Stimulated activated CD8-positive, alpha-beta memory T cell treated with anti-CD3 and anti-CD28 coated beads, Interleukin-12 subunit alpha, Interleukin-12 subunit beta, amount 100 ng/mL, for 1 hour (primary cell): ENCODE measurements around the gene OAS3.
"Not testable (repeated sequence)": the region's sequence is repeated elsewhere in the genome, so short reads cannot be mapped to it uniquely, and the experiment has no call there.

Source experiments
- DNase-seq: peaks from one replicate; pipeline ENCODE4 v3.0.0-alpha.2; 2020; ENCODE audit warnings: low read depth

Gene OAS3

GRCh38 chr12:112980491-112981158, 42.4 kb downstream of the OAS3 start:
- DNase-seq: no peak

GRCh38 chr12:112985642-112986290, 47.5 kb downstream of the OAS3 start:
- DNase-seq: no peak

GRCh38 chr12:112986291-112986800, 48.1 kb downstream of the OAS3 start:
- DNase-seq: no peak

- no peak for DNase-seq
Observed at GRCh38 chr12:112987561-112987960, 49.3 kb downstream of the OAS3 start.

DNA sequence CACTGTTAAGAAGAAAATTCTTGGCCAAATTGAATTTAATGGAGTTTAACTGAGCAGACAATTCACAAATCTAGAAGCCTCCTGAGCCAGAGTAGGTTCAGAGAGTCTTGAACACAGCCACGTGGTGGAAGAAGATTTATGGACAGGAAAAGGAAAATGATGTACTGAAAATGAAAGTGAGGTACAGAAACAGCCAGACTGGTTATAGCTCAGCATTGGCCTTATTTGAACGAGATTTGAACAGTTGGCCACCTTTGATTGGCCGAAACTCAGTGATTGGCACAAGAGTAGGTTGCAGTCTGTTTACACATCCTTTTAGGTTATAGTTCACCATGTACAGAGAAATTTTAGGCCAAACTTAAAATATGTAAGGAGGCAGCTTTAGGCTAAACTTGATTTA, 50.0 kb downstream of the OAS3 start:
- no peak for DNase-seq

GRCh38 chr12:112988823-112989385, 50.6 kb downstream of the OAS3 start:
- DNase-seq: not testable (repeated sequence)

GRCh38 chr12:112989806-112990205, 51.5 kb downstream of the OAS3 start:
- DNase-seq: no peak

GRCh38 chr12:112992541-112993398, 54.5 kb downstream of the OAS3 start:
- DNase-seq: no peak

- DNase-seq: no peak
Observed at GRCh38 chr12:112995008-112995407, 56.7 kb downstream of the OAS3 start.

DNA sequence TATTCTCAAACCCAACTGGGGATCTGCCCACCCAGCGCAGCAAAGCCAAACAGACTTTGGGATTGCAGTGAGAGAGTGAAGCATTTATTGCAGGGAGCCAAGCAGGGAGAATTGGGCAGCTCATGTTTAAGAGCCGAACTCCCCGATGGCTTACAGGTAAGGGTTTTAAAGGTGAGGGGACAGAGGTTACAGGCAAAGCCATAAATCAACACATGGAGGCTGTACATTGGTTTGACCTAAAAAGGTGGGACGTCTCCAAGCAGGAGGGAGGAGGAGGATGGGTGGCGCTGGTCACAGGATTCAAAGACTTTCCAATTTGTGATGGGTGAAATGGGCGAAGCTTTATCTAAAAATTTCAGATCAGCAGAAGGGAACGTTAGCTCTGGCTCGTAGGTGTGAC, 58.2 kb downstream of the OAS3 start:
- DNase-seq: no peak

DNA sequence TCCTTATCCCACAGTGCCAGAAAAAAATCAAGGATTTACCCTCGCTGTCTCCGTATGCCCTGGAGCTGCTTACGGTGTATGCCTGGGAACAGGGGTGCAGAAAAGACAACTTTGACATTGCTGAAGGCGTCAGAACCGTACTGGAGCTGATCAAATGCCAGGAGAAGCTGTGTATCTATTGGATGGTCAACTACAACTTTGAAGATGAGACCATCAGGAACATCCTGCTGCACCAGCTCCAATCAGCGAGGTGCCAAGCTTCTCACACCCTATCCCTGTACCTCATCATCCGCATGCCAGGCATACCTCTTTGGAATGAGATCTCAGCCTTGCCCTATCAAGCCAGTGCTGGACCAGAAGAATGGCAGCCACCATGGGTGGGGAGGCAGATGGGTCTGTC, 59.2 kb downstream of the OAS3 start:
- DNase-seq: no peak

DNA sequence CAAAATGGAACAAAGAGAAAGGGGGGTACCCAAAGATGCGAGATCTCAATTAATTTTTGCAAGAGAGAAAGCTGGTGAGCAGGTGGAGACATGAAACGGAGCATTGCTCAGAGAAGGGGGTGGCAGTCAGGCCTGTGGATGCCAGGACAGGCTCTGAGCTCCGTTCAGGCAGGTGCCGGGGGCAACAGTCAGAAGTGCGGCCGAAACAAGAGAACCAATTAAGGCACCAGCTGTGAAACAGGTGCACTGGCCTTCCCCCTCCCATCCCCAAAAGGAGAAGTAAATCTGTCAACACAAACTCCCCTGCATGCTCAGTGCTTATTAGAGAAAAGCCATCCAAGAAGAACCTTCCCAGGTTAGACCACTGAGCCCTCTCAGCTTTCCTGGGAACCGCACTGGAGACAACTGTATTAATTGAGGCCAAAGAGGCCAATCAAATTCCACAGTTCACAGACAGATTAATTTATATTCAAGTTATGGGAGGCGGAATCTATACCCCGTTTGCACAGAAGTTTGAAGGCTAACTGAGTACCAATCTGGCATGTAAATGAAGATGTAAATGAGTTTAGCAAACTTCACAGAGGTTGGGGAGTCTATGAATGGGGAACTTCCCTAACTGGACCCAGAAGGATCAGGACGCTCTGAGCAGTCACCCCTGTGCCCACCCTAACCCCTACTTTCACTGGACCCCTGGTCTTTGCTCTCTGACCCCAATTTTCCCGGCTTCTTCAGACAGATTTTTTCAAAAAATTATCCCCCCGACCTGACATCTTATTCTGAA, 60.9 kb downstream of the OAS3 start:
- no peak for DNase-seq

DNA sequence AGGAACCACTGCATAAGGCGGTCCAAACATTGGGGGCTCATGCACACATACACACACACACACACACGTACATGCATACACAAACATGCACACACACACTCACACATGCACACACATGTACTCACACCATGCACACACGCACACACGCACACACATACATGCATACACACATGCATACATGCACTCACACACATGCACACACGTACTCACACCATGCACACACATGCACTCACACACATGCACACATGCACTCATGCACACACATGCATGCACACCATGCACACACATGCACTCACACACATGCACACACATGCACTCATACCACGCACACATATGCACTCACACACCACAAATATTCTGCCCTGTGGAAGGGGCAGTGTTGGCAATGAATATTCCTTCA, 62.2 kb downstream of the OAS3 start:
- DNase-seq: no peak

DNA sequence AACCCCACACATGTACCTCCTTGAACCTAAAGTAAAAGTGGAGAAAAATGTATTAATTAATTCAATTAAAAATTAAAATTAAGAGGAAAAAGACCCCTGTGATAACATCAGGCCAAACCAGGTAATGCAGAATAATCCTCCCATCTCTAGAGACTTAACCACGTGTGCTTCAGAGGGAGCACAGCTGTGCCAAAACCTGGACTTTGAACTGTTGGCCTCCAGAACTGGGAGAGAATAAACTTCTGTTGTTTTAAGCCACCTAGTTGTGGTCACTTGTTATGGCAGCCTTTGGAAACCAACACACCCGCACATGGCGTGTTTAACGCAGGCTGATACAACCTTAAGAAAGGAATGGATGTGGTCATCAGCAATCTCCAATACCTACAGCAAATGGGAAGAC, 63.9 kb downstream of the OAS3 start:
- no peak for DNase-seq

DNA sequence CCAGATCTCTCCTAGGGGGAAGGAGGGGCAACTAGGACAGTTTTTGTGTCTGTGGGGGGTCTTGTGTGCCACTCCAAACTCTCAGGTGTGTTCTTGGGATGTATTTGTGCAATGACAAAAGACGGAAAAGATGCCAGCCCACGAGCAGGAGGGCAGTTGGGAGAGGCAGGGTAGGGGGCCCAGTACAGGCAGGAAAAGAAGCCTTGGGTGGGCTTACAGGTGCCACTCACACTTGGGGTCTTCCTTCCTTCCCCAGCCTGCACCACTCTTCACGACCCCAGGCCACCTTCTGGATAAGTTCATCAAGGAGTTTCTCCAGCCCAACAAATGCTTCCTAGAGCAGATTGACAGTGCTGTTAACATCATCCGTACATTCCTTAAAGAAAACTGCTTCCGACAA, 64.4 kb downstream of the OAS3 start:
- DNase-seq: no peak

GRCh38 chr12:113003636-113004035, 65.4 kb downstream of the OAS3 start:
- no peak for DNase-seq

GRCh38 chr12:113005762-113006161, 67.5 kb downstream of the OAS3 start:
- no peak for DNase-seq

DNA sequence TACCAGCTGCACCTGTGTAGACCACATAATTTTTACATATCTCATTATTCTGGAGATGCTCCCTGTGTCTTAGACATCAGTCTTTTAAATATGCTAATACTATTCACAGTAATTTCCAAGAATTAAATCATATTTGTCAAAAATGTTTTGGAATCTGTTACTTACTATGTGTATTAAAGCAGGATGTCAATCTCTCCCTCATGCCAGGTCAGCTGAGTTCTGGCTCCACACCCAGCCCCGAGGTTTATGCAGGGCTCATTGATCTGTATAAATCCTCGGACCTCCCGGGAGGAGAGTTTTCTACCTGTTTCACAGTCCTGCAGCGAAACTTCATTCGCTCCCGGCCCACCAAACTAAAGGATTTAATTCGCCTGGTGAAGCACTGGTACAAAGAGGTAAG, 67.9 kb downstream of the OAS3 start:
- DNase-seq: no peak

DNA sequence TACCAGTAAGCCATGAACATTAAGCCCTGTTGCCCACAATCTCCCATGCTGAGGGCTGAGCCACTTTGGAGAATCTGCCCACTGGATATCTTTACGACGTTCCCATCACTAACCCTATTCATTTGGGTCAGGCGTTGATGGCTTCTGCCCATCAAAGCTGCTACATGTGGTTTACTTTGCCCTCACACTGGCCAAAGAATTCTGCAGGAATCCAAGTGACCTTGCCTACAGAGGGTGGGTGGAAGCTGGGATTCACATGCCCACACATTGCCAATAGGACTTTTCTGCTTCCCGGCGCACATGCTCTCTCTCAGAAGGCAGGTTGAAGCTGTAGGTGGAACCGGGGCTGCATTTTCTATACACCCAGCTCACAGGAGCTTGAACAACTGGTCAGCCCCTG, 68.4 kb downstream of the OAS3 start:
- DNase-seq: no peak

DNA sequence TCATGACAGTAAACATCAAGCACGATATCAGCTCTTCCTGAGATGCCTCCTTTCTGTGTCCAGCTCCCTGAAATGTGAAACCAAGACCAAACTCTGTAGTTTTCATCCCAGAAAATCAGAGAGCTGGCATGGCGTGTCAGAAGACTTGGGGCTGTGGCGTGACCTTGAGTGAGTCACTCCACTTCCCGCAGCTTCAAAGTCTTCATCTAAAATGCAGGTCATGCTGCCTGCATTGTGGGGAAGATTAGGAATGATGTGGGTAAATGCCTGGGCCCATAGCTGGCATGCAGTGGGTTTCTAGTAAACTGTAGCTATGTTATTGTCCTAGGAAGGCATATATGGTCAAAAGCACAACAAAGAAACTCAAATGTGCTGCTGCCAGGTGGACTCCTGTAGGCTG, 68.9 kb downstream of the OAS3 start:
- DNase-seq: no peak

DNA sequence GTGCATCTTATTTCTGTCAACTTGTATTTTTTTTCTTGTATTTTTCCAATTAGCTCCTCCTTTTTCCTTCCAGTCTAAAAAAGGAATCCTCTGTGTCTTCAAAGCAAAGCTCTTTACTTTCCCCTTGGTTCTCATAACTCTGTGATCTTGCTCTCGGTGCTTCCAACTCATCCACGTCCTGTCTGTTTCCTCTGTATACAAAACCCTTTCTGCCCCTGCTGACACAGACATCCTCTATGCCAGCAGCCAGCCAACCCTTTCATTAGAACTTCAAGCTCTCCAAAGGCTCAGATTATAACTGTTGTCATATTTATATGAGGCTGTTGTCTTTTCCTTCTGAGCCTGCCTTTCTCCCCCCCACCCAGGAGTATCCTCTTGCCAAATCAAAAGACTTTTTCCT, 72.4 kb downstream of the OAS3 start:
- no peak for DNase-seq

DNA sequence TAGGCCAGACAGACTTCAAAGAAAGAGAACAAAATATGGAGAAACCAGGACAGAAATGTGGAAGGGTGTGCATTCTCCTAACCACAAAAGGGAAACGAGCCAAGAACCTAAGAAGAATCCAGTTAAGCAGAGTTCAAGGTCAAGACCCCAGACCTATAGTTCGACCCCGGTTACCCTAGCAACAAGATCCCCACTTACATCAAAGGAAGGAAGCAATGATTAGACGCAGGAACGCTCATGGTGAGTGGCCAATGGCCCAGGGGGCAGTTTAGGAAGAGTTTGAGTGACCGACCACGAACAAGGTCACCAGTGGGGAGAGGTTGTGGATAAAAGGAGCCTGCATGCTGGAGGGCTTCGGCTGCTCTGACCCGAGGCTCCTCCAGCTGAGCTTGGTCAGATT, 76.3 kb downstream of the OAS3 start:
- no peak for DNase-seq
